Measurements from ENCODE around the gene BRD7. TPM values are rescaled to one million over a fixed set of nuclear protein-coding genes. Genes with fewer than 3 reads are reported as not detected.
A peak's percentile ranks its signal among the peaks of the same experiment; 100 is the strongest.

Gene BRD7
- total and polyA plus RNA-seq, 11 donors = 29.8 to 49.7 (median 43.7) TPM

GRCh38 chr16:50408001-50408561 lies 39.3 kb upstream of the BRD7 start:
- DNase-seq = no peak
- intact Hi-C loops (cut with DNase I) = no loop called here
- H3K27ac ChIP-seq = no peak overlapping the region
- H3K9me3 ChIP-seq = peaks cover 0 to 6% (median 0%) of the 10 kb centered on the region in 12 donors
- no peaks in the 10 kb centered on the region for H3K36me3 ChIP-seq
- H3K4me1 ChIP-seq = peaks cover 0 to 6% (median 0%) of the 10 kb centered on the region in 12 donors
- ATAC-seq = no peak
- peaks cover 0 to 6% (median 0%) of the 10 kb centered on the region in 9 donors for H3K27me3 ChIP-seq
- 52 to 79% (median 73%) methylated on average over 7 of the region's 7 CpGs for WGBS, 4 donors
- no peak overlapping the region for H3K4me3 ChIP-seq
- TF ChIP-seq CTCF (IDR thresholded peaks at IDR 0.05) (no peak), POLR2A (IDR thresholded peaks at IDR 0.05) (no peak)

- no peak overlapping the region for H3K27ac ChIP-seq
- 65 to 66% (median 66%) methylated on average over 5 of the region's 5 CpGs for WGBS, 4 donors
- no peak for ATAC-seq
- TF ChIP-seq POLR2A (IDR thresholded peaks at IDR 0.05) (no peak), CTCF (IDR thresholded peaks at IDR 0.05) (no peak)
- H3K4me3 ChIP-seq = no peak overlapping the region
- peaks cover 0 to 6% (median 0%) of the 10 kb centered on the region in 9 donors for H3K27me3 ChIP-seq
- DNase-seq = no peak
- H3K9me3 ChIP-seq = peaks cover 0 to 5% (median 0%) of the 10 kb centered on the region in 12 donors
- no peaks in the 10 kb centered on the region for H3K36me3 ChIP-seq
- intact Hi-C loops (cut with DNase I) = no loop called here
- peaks cover 0 to 6% (median 0%) of the 10 kb centered on the region in 12 donors for H3K4me1 ChIP-seq
These were observed 38.6 kb upstream of the BRD7 start for GRCh38 chr16:50407351-50407750.

DNA sequence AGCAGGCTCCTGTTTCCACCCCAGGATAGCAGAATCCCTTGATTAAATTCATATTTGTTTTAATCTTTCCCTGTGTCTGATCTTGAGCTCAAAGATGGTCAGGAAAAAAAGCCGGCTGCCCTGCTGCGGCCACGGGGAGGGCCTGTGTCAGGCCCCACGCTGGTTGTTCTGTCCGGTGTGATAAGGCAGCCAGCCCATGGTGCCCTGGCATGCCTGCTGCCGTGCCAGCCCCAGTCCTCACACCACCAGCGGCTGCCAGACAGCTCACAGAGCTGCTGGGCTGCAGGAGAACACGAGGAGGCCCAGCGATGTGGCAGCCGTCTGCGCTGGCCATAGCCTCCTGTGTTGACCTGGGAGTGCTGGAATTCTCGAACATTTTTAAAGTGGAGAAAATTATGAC lies 34.7 kb upstream of the BRD7 start:
- peak; percentile 92 to 95 (median 94) for ATAC-seq
- H3K27me3 ChIP-seq = peaks cover 0 to 6% (median 0%) of the 10 kb centered on the region in 9 donors
- peak; percentile 30 to 70 (median 54) for DNase-seq
- no peak for TF ChIP-seq CTCF (IDR thresholded peaks at IDR 0.05)
- no peak for TF ChIP-seq POLR2A (IDR thresholded peaks at IDR 0.05)
- H3K36me3 ChIP-seq = no peaks in the 10 kb centered on the region
- no peak overlapping the region for H3K4me3 ChIP-seq
- H3K4me1 ChIP-seq = peaks cover 0 to 6% (median 0%) of the 10 kb centered on the region in 12 donors
- no peak overlapping the region for H3K27ac ChIP-seq
- intact Hi-C loops (cut with DNase I) = no loop called here
- H3K9me3 ChIP-seq = no peaks in the 10 kb centered on the region
- WGBS, 4 donors = 46 to 76% (median 60%) methylated on average over 12 of the region's 12 CpGs

GRCh38 chr16:50402298-50402895 lies 33.6 kb upstream of the BRD7 start:
- Histone ChIP-seq H3K36me3 (no peaks in the 10 kb centered on the region), H3K27ac (no peak overlapping the region), H3K27me3 (peaks cover 0 to 6% (median 0%) of the 10 kb centered on the region in 9 donors), H3K4me1 (peaks cover 0 to 6% (median 0%) of the 10 kb centered on the region in 12 donors), H3K4me3 (no peak overlapping the region), H3K9me3 (no peaks in the 10 kb centered on the region)
- intact Hi-C loops (cut with DNase I) = no loop called here
- no peak for ATAC-seq
- WGBS, 4 donors = 75 to 84% (median 76%) methylated on average over 9 of the region's 9 CpGs
- no peak for TF ChIP-seq CTCF (IDR thresholded peaks at IDR 0.05)
- no peak for TF ChIP-seq POLR2A (IDR thresholded peaks at IDR 0.05)
- DNase-seq = no peak

All from heart left ventricle (tissue), 16 donors.